Activated CD4-positive, alpha-beta T cell treated with anti-CD3 and anti-CD28 coated beads for 24 hours (primary cell): ENCODE results near the gene TPI1.
"Not testable (repeated sequence)": the region's sequence is repeated elsewhere in the genome, so short reads cannot be mapped to it uniquely, and the experiment has no call there.

ENCODE experiments used
- DNase-seq, 2 donors: peaks; one replicate each; pipeline ENCODE4 v3.0.0-alpha.2; 2020; ENCODE audit warnings: low read depth in 2 of 2

TPI1 gene

GRCh38 chr12:6847676-6848075 is 19.7 kb upstream of the TPI1 start:
- no peak for DNase-seq

GRCh38 chr12:6849427-6849826 is 17.9 kb upstream of the TPI1 start:
- DNase-seq = no peak

GRCh38 chr12:6849976-6850560 is 17.3 kb upstream of the TPI1 start:
- DNase-seq = no peak

GRCh38 chr12:6850796-6851152 is 16.6 kb upstream of the TPI1 start:
- DNase-seq = no peak

GRCh38 chr12:6851153-6851920 is 16.0 kb upstream of the TPI1 start, which contains the start of gene CDCA3:
CDCA3 (minus strand) TSS chr12:6851286; CDS start chr12:6850952, 334 bp downstream.
- DNase-seq = peak; percentile 91 to 95

GRCh38 chr12:6851921-6852650 is 15.2 kb upstream of the TPI1 start, which contains the start of gene USP5:
USP5 (plus strand) TSS chr12:6852150; CDS start chr12:6852180, 30 bp downstream.
- DNase-seq = peak; percentile 93 to 95

- DNase-seq = peak; percentile 56 to 64
Observed at GRCh38 chr12:6852651-6853354, 14.5 kb upstream of the TPI1 start.

- DNase-seq = no peak
Observed at GRCh38 chr12:6853626-6854025, 13.7 kb upstream of the TPI1 start.

GRCh38 chr12:6854036-6854435 is 13.3 kb upstream of the TPI1 start:
- DNase-seq = no peak

- no peak for DNase-seq
Observed at GRCh38 chr12:6855322-6855721, 12.0 kb upstream of the TPI1 start.

- no peak for DNase-seq
Observed at GRCh38 chr12:6858799-6859198, 8.5 kb upstream of the TPI1 start.

- DNase-seq = no peak
Observed at GRCh38 chr12:6860116-6860515, 7.2 kb upstream of the TPI1 start.

- DNase-seq = no peak
Observed at GRCh38 chr12:6860942-6861341, 6.4 kb upstream of the TPI1 start.

- no peak for DNase-seq
Observed at GRCh38 chr12:6861391-6861790, 5.9 kb upstream of the TPI1 start.

- DNase-seq = no peak
Observed at GRCh38 chr12:6863033-6863432, 4.3 kb upstream of the TPI1 start.

- DNase-seq = no peak
Observed at GRCh38 chr12:6863586-6864321, 3.6 kb upstream of the TPI1 start.

GRCh38 chr12:6865307-6865706 is 2.0 kb upstream of the TPI1 start:
- not testable (repeated sequence) for DNase-seq

GRCh38 chr12:6866163-6866919 is 990 bp upstream of the TPI1 start:
- DNase-seq = no peak

- DNase-seq = no peak
Observed at GRCh38 chr12:6866920-6867412, 365 bp upstream of the TPI1 start.
